Astrocyte (in vitro differentiated cells and primary cell): ENCODE results near the gene JUN.

Experiments
- CTCF ChIP-seq: IDR thresholded peaks from 2 replicates; pipeline ENCODE4 v1.5.1; 2011; ENCODE audit warnings: low read depth, mild to moderate bottlenecking, inconsistent platforms, low read length, moderate library complexity; ENCODE audit not compliant: insufficient read depth
- EZH2 ChIP-seq: IDR thresholded peaks from 2 replicates; pipeline ENCODE4 v1.6.1; 2012; ENCODE audit warnings: mild to moderate bottlenecking, low read length, inconsistent platforms; ENCODE audit not compliant: insufficient read depth

- TF ChIP-seq CTCF (no peak), EZH2 (no peak)
Observed at GRCh38 chr1:58765441-58765840, 18.4 kb downstream of the JUN start.
